GM21447 (cell line): ENCODE results near the gene MORN3.
"Not testable (repeated sequence)": the region's sequence is repeated elsewhere in the genome, so short reads cannot be mapped to it uniquely, and the experiment has no call there.

ENCODE experiments used
- ATAC-seq: cut with Tn5 transposase; IDR thresholded peaks from one replicate; pipeline ENCODE4 v1.9.1; 2021; ENCODE audit not compliant: unreplicated experiment

Gene MORN3

GRCh38 chr12:121693155-121693687 is 23.8 kb upstream of the MORN3 start:
- ATAC-seq, result no peak

GRCh38 chr12:121692744-121693143 is 23.3 kb upstream of the MORN3 start:
- ATAC-seq, result not testable (repeated sequence)

GRCh38 chr12:121689430-121689829 is 20.0 kb upstream of the MORN3 start:
- ATAC-seq, result no peak

GRCh38 chr12:121688966-121689365 is 19.5 kb upstream of the MORN3 start:
- no peak for ATAC-seq

GRCh38 chr12:121679661-121680197 is 10.3 kb upstream of the MORN3 start:
- not testable (repeated sequence) for ATAC-seq

GRCh38 chr12:121678716-121679300 is 9.4 kb upstream of the MORN3 start:
- no peak for ATAC-seq

- ATAC-seq, result no peak
Measured at GRCh38 chr12:121678305-121678704, 8.9 kb upstream of the MORN3 start.

GRCh38 chr12:121676190-121676589 is 6.7 kb upstream of the MORN3 start:
- no peak for ATAC-seq

GRCh38 chr12:121673013-121673511 is 3.6 kb upstream of the MORN3 start:
- ATAC-seq, result no peak

GRCh38 chr12:121668750-121669520 is 519 bp downstream of the MORN3 start:
- no peak for ATAC-seq

GRCh38 chr12:121666829-121667228 is 2.6 kb downstream of the MORN3 start:
- ATAC-seq, result not testable (repeated sequence)

GRCh38 chr12:121663610-121663929 is 5.9 kb downstream of the MORN3 start:
- no peak for ATAC-seq

GRCh38 chr12:121661353-121662105 is 7.9 kb downstream of the MORN3 start:
- not testable (repeated sequence) for ATAC-seq

- ATAC-seq, result no peak
Measured at GRCh38 chr12:121657305-121658008, 12.0 kb downstream of the MORN3 start.

GRCh38 chr12:121656122-121656521 is 13.3 kb downstream of the MORN3 start:
- ATAC-seq, result no peak

- ATAC-seq, result no peak
Measured at GRCh38 chr12:121653999-121654398, 15.5 kb downstream of the MORN3 start.

GRCh38 chr12:121652767-121653497 is 16.5 kb downstream of the MORN3 start:
- ATAC-seq, result no peak

GRCh38 chr12:121651320-121651719 is 18.1 kb downstream of the MORN3 start:
- ATAC-seq, result no peak

- ATAC-seq, result no peak
Measured at GRCh38 chr12:121649819-121650353, 19.6 kb downstream of the MORN3 start.

- ATAC-seq, result no peak
Measured at GRCh38 chr12:121649322-121649721, 20.1 kb downstream of the MORN3 start.
